Right lobe of liver (tissue), 6 donors: ENCODE results near the gene KLHDC10. TPM values are rescaled to one million over a fixed set of nuclear protein-coding genes. Genes with fewer than 3 reads are reported as not detected.
"Not testable (repeated sequence)": the region's sequence is repeated elsewhere in the genome, so short reads cannot be mapped to it uniquely, and the experiment has no call there.

ENCODE experiments used
- ATAC-seq, 4 donors: fragments of 200-7000 bp; cut with Tn5 transposase; one replicate each; pipeline ENCODE4 v1.9.1; 2020; ENCODE audit warnings: mild to moderate bottlenecking in 4 of 4, moderate library complexity in 4 of 4
- DNase-seq, 3 donors: peaks; one replicate each; pipeline ENCODE4 v3.0.0-alpha.2; 2020
- H3K27ac ChIP-seq, 3 donors: fragments of 200-600 bp; one replicate each; pipeline ENCODE4 v1.8.0; 2022
- H3K27me3 ChIP-seq, 2 donors: fragments of 200-600 bp; one replicate each; pipeline ENCODE4 v1.8.0; 2022
- H3K36me3 ChIP-seq, 4 donors: fragments of 200-600 bp; sonication (generic) in 1 of 4; one replicate each; pipeline versions ENCODE4 v1.5.1 to v1.8.0; 2017 to 2022; ENCODE audit warnings: control low read depth in 1 of 4
- H3K4me1 ChIP-seq, 4 donors: fragments of 200-600 bp; sonication (generic) in 1 of 4; one replicate each; pipeline versions ENCODE4 v1.5.1 to v1.8.0; 2017 to 2022; ENCODE audit warnings: control low read depth in 1 of 4
- H3K4me3 ChIP-seq, 3 donors: fragments of 200-600 bp; one replicate each; pipeline ENCODE4 v1.8.0; 2022
- H3K9me3 ChIP-seq, 4 donors: fragments of 200-600 bp; sonication (generic) in 1 of 4; one replicate each; pipeline versions ENCODE4 v1.5.1 to v1.8.0; 2017 to 2022; ENCODE audit warnings: control low read depth in 1 of 4
- POLR2A ChIP-seq: fragments of 450-650 bp; IDR thresholded peaks from one replicate; pipeline ENCODE4 v1.6.1; 2017; ENCODE audit warnings: antibody characterized with exemption, mild to moderate bottlenecking
- WGBS: methylation state at CpG from one replicate; pipeline ENCODE4 v1.1.6; 2018; ENCODE audit warnings: low coverage, low lambda C conversion rate; ENCODE audit not compliant: insufficient coverage; ENCODE audit errors: missing lambda C conversion rate; 5-methylcytosine and 5-hydroxymethylcytosine counted together
- intact Hi-C, 2 donors: fragments of 100-400 bp; cut with DNase I; formaldehyde crosslinking; loops; one replicate each; pipeline versions ENCODE4 v1.11.2 to v1.14.1; 2022
- total RNA-seq, 6 experiments: library from RNA; depleted of rRNA in 2 of 6; stranded (reverse); fragments of >200 nt in 2 of 6; fragmentation: NEBNext Ultra II Directional in 3 of 6; extraction: Animal tissue kit (Norgen Biotek cat#: 25700) in 3 of 6; gene quantifications; one replicate each; pipeline versions ENCODE4 v1.1.0 to v1.2.4, GENCODE V29; 2016 to 2023
- TF ChIP-seq, protein P1 (sequence below), 4 donors: fragments of 200-600 bp in 3 of 4; fragments of 450-650 bp in 1 of 4; IDR thresholded peaks; one replicate each; pipeline versions ENCODE4 v1.5.1 to v1.8.0; 2016 to 2022; ENCODE audit warnings: antibody characterized with exemption in 4 of 4, mild to moderate bottlenecking in 2 of 4
- donor health status: DM: no; HTN: yes; CAD: no.
- donor health status: DM: no; HTN: no; CAD: no.
- donor health status: DM: no; HTN: no; CAD: no.
- donor health status: DM: no; HTN: yes; CAD: no.
- donor health status: DM: no; HTN: yes; CAD: no.

Gene KLHDC10
- total RNA-seq, 6 experiments from 2014 or later, result 12.7 to 35.4 (median 21.7) TPM

DNA sequence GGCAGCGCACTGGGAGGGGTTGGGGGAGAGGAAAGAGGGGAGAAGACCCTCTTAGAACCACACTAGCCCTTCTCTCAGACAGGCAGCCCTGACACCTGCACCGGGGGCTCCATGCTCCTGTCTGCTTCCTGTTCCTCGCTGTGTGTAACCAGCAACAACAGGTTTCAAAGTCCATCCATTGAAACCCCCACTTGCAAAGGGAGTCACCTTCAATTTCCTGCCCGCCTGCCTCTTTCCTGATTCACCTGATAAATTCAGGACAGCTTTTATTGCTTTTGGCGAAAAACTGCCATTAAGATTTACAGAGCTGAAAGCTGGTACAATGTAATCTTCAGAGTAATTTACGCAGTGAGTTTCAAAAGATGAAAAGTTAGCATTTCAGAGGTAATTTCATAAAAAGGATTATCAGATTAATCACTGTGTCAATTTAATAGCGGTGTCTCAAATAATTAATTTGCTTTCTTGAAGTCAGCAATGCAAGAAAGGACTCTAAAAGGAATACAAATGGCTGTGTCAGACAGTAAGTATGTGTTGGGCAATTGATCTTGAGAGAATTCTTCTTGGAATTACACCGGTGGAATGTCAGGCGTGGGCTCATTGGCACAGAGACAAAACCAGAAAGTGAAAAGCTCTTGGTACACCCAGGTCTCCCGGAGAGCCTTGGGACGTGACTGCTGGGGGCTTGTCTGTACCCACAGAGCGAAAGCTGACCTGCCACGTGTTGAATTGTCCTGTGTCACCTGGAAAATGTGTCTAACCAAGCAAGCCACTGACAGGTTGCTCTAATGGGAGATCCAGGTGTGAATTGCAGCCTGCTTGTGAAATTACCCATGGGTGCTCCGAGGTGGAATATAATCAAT, 74.2 kb downstream of the KLHDC10 start:
- intact Hi-C loops, result no loop called here
- TF ChIP-seq POLR2A, result no peak
- TF ChIP-seq, protein P1, sequence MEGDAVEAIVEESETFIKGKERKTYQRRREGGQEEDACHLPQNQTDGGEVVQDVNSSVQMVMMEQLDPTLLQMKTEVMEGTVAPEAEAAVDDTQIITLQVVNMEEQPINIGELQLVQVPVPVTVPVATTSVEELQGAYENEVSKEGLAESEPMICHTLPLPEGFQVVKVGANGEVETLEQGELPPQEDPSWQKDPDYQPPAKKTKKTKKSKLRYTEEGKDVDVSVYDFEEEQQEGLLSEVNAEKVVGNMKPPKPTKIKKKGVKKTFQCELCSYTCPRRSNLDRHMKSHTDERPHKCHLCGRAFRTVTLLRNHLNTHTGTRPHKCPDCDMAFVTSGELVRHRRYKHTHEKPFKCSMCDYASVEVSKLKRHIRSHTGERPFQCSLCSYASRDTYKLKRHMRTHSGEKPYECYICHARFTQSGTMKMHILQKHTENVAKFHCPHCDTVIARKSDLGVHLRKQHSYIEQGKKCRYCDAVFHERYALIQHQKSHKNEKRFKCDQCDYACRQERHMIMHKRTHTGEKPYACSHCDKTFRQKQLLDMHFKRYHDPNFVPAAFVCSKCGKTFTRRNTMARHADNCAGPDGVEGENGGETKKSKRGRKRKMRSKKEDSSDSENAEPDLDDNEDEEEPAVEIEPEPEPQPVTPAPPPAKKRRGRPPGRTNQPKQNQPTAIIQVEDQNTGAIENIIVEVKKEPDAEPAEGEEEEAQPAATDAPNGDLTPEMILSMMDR (IDR thresholded peaks at IDR 0.05), result no peak
- peaks cover 0 to 11% (median 0%) of the 10 kb centered on the region in 4 donors for H3K4me1 ChIP-seq
- no peak overlapping the region for H3K27ac ChIP-seq
- WGBS, result 76% methylated on average over 8 of the region's 14 CpGs
- ATAC-seq (no peak), DNase-seq (no peak)
- H3K36me3 ChIP-seq, result no peaks in the 10 kb centered on the region
- no peak overlapping the region for H3K4me3 ChIP-seq
- no peaks in the 10 kb centered on the region for H3K27me3 ChIP-seq
- no peaks in the 10 kb centered on the region for H3K9me3 ChIP-seq

GRCh38 chr7:130145424-130146100, 75.2 kb downstream of the KLHDC10 start:
- Histone ChIP-seq H3K4me3 (no peak overlapping the region), H3K27ac (no peak overlapping the region), H3K36me3 (no peaks in the 10 kb centered on the region), H3K9me3 (no peaks in the 10 kb centered on the region), H3K4me1 (peaks cover 0 to 11% (median 0%) of the 10 kb centered on the region in 4 donors), H3K27me3 (no peaks in the 10 kb centered on the region)
- 90% methylated on average over 10 of the region's 14 CpGs for whole genome bisulfite sequencing
- ATAC-seq, result no peak
- DNase-seq, result no peak
- no peak for TF ChIP-seq POLR2A
- TF ChIP-seq, protein P1 (IDR thresholded peaks at IDR 0.05), result no peak
- intact Hi-C loops, result no loop called here

- DNase-seq, intact Hi-C loops, H3K27me3 ChIP-seq, H3K9me3 ChIP-seq, H3K27ac ChIP-seq, H3K4me3 ChIP-seq, H3K36me3 ChIP-seq: not testable (repeated sequence)
- H3K4me1 ChIP-seq, result peaks cover 0 to 11% (median 0%) of the 10 kb centered on the region in 4 donors
- WGBS, result 89% methylated on average over 5 of the region's 5 CpGs
- peak in 1 of 4 donors; percentile 18 for ATAC-seq
Observed at GRCh38 chr7:130146142-130146541, 75.8 kb downstream of the KLHDC10 start.

DNA sequence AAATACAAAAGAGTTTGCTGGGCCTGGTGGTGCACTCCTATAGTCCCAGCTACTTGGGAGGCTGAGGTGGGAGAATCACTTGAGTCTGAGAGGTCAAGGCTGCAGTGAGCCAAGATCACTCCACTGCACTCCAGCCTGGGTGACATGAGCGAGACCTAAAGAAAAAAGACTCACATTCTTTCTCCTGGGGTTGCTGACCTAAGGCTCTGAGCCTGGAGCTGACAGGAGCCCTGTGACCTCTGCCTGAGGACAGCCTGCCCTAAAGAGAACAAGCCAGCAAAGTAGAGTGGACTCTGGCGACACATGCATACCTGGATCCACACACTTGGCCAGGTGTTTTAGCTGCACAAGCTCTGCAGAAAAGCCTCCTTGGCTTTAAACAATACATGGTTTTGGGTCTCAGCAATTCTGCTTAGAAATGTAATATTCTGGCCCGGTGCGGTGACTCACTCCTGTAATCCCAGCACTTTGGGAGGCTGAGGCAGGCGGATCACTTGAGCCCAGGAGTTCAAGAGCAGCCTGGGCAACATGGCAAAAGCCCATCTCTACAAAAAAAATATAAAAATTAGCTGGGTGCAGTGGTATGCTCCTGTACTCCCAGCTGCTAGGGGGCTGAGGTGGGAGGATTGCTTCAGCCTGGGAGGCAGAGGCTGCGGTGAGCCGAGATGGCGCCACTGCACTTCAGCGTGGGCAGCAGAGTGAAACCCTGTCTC, 76.5 kb downstream of the KLHDC10 start:
- H3K4me1 ChIP-seq, result peaks cover 0 to 11% (median 0%) of the 10 kb centered on the region in 4 donors
- TF ChIP-seq, protein P1 (IDR thresholded peaks at IDR 0.05), result no peak
- no peak for TF ChIP-seq POLR2A
- intact Hi-C loops, result no loop called here
- ATAC-seq, result peak in 1 of 4 donors; percentile 89
- no peak overlapping the region for H3K27ac ChIP-seq
- no peak for DNase-seq
- no peaks in the 10 kb centered on the region for H3K36me3 ChIP-seq
- H3K9me3 ChIP-seq, result no peaks in the 10 kb centered on the region
- 85% methylated on average over 6 of the region's 9 CpGs for WGBS
- H3K4me3 ChIP-seq, result no peak overlapping the region
- H3K27me3 ChIP-seq, result no peaks in the 10 kb centered on the region
